Neural cell (in vitro differentiated cells): Measurements from ENCODE around the gene KCNJ10.
A peak's percentile ranks its signal among the peaks of the same experiment; 100 is the strongest.

Source experiments
- EP300 ChIP-seq: fragments of 450-650 bp; conservative IDR thresholded peaks from 2 replicates; pipeline ENCODE4 v1.6.1; 2014; ENCODE audit warnings: antibody characterized with exemption, mild to moderate bottlenecking, moderate library complexity; ENCODE audit not compliant: poor library complexity, severe bottlenecking
- EZH2 ChIP-seq: fragments of 200-600, 300-800 bp; shearing (Covaris generic), sonication (generic); IDR thresholded peaks from 2 replicates; pipeline ENCODE4 v1.6.1; 2014; ENCODE audit warnings: antibody characterized with exemption, low read length, borderline replicate concordance, mild to moderate bottlenecking; ENCODE audit not compliant: insufficient read depth, poor library complexity, severe bottlenecking
- POLR2AphosphoS5 ChIP-seq: IDR thresholded peaks from 2 replicates; pipeline ENCODE4 v1.6.1; 2012
- TAF1 ChIP-seq: IDR thresholded peaks from 2 replicates; pipeline ENCODE4 v1.6.1; 2012; ENCODE audit warnings: low read depth
- TF ChIP-seq, protein P1 (sequence below): fragments of 450-650 bp; IDR thresholded peaks from 2 replicates; pipeline ENCODE4 v1.5.1; 2014; ENCODE audit warnings: antibody characterized with exemption, mild to moderate bottlenecking, moderate library complexity; ENCODE audit not compliant: poor library complexity, severe bottlenecking

DNA sequence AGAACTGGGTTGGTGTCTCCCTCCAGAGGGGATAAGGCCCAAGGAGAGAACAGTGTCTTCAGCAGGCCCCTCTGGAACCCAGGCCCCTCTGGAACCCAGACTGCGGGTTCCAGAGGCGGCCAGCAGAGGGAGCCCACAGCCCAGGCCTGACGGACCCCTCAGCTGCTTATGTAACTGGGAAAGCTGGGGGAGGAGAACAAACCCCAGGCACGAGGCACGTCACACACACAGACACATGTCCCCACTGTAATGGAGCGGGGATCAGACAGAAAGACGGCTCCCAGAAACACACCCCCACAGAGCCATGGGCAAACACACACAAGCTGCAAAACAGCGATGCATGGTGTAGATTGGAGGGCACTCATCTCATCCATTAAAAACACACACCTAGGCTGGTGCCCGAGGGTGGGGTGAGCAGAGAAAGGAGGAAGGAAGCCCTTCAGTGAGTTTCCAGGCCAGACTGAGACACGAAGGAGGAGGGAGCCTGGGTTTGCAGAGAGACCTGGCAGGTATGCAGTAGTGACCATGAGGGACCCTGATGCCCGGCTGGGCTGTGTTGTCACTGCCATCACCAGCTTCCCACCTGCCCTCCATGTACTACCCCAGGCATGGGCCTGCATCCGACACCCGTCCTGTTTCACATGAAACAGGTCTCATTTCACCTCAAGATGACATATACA, 31.2 kb upstream of the KCNJ10 start:
- no peak for TF ChIP-seq EP300
- TF ChIP-seq POLR2AphosphoS5 = no peak
- TF ChIP-seq TAF1 = no peak
- TF ChIP-seq, protein P1, sequence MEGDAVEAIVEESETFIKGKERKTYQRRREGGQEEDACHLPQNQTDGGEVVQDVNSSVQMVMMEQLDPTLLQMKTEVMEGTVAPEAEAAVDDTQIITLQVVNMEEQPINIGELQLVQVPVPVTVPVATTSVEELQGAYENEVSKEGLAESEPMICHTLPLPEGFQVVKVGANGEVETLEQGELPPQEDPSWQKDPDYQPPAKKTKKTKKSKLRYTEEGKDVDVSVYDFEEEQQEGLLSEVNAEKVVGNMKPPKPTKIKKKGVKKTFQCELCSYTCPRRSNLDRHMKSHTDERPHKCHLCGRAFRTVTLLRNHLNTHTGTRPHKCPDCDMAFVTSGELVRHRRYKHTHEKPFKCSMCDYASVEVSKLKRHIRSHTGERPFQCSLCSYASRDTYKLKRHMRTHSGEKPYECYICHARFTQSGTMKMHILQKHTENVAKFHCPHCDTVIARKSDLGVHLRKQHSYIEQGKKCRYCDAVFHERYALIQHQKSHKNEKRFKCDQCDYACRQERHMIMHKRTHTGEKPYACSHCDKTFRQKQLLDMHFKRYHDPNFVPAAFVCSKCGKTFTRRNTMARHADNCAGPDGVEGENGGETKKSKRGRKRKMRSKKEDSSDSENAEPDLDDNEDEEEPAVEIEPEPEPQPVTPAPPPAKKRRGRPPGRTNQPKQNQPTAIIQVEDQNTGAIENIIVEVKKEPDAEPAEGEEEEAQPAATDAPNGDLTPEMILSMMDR = peak; percentile 94
- TF ChIP-seq EZH2 = no peak
